ENCODE measurements around the gene MLLT6. TPM values are rescaled to one million over a fixed set of nuclear protein-coding genes. Genes with fewer than 3 reads are reported as not detected.

The MLLT6 gene
- total and polyA plus RNA-seq, 2 of the 13 experiments (the other 11 are each of a cell fraction or from before 2014, with no cell fraction given) = 50.7 to 69.5 TPM

GRCh38 chr17:38751808-38752307 is 46.8 kb downstream of the MLLT6 start (continued):
- TF ChIP-seq ZNF781 (CRISPR knock-in tag; IDR thresholded peaks at IDR 0.05; ENCODE audit: borderline replicate concordance, not compliant biosample characterization) (no peak), ZNF878 (CRISPR knock-in tag; IDR thresholded peaks at IDR 0.05) (peak; percentile 49; the same call in 1 of the 2 replicates), TIGD3 (CRISPR knock-in tag; IDR thresholded peaks at IDR 0.05; ENCODE audit: borderline replicate concordance) (0 out of 2 replicates have a peak, but pooled peaks have one; percentile 39), BATF2 (CRISPR knock-in tag; IDR thresholded peaks at IDR 0.05) (0 out of 2 replicates have a peak, but pooled peaks have one; percentile 54), RBM39 (IDR thresholded peaks at IDR 0.05; ENCODE audit: low read depth, low read length, poor library complexity, severe bottlenecking) (no peak), ZNF282 (IDR thresholded peaks at IDR 0.05; ENCODE audit: partially characterized antibody) (no peak), SATB2 (CRISPR knock-in tag; IDR thresholded peaks at IDR 0.05) (0 out of 2 replicates have a peak, but pooled peaks have one; percentile 52), ZNF7 (CRISPR knock-in tag; IDR thresholded peaks at IDR 0.05) (no peak), ZKSCAN5 (CRISPR knock-in tag; IDR thresholded peaks at IDR 0.05) (no peak), HOXA9 (CRISPR knock-in tag; IDR thresholded peaks at IDR 0.05; ENCODE audit: borderline replicate concordance) (0 out of 2 replicates have a peak, but pooled peaks have one; percentile 54), ZSCAN9 (CRISPR knock-in tag; IDR thresholded peaks at IDR 0.05; ENCODE audit: borderline replicate concordance) (peak; percentile 63; the same call in 1 of the 2 replicates), TBX3 (IDR thresholded peaks at IDR 0.05; ENCODE audit: borderline replicate concordance) (no peak), NCOA5 (CRISPR knock-in tag; IDR thresholded peaks at IDR 0.05) (no peak), NR3C1 (CRISPR knock-in tag; IDR thresholded peaks at IDR 0.05) (0 out of 2 replicates have a peak, but pooled peaks have one; percentile 49)
- TF ChIP-seq, protein P1, sequence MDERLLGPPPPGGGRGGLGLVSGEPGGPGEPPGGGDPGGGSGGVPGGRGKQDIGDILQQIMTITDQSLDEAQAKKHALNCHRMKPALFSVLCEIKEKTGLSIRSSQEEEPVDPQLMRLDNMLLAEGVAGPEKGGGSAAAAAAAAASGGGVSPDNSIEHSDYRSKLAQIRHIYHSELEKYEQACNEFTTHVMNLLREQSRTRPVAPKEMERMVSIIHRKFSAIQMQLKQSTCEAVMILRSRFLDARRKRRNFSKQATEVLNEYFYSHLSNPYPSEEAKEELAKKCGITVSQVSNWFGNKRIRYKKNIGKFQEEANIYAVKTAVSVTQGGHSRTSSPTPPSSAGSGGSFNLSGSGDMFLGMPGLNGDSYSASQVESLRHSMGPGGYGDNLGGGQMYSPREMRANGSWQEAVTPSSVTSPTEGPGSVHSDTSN (CRISPR knock-in tag; IDR thresholded peaks at IDR 0.05) = no peak
- TF ChIP-seq, protein P2, sequence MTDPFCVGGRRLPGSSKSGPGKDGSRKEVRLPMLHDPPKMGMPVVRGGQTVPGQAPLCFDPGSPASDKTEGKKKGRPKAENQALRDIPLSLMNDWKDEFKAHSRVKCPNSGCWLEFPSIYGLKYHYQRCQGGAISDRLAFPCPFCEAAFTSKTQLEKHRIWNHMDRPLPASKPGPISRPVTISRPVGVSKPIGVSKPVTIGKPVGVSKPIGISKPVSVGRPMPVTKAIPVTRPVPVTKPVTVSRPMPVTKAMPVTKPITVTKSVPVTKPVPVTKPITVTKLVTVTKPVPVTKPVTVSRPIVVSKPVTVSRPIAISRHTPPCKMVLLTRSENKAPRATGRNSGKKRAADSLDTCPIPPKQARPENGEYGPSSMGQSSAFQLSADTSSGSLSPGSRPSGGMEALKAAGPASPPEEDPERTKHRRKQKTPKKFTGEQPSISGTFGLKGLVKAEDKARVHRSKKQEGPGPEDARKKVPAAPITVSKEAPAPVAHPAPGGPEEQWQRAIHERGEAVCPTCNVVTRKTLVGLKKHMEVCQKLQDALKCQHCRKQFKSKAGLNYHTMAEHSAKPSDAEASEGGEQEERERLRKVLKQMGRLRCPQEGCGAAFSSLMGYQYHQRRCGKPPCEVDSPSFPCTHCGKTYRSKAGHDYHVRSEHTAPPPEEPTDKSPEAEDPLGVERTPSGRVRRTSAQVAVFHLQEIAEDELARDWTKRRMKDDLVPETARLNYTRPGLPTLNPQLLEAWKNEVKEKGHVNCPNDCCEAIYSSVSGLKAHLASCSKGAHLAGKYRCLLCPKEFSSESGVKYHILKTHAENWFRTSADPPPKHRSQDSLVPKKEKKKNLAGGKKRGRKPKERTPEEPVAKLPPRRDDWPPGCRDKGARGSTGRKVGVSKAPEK (CRISPR knock-in tag; IDR thresholded peaks at IDR 0.05; ENCODE audit: borderline replicate concordance) = no peak
- TF ChIP-seq, protein P3, sequence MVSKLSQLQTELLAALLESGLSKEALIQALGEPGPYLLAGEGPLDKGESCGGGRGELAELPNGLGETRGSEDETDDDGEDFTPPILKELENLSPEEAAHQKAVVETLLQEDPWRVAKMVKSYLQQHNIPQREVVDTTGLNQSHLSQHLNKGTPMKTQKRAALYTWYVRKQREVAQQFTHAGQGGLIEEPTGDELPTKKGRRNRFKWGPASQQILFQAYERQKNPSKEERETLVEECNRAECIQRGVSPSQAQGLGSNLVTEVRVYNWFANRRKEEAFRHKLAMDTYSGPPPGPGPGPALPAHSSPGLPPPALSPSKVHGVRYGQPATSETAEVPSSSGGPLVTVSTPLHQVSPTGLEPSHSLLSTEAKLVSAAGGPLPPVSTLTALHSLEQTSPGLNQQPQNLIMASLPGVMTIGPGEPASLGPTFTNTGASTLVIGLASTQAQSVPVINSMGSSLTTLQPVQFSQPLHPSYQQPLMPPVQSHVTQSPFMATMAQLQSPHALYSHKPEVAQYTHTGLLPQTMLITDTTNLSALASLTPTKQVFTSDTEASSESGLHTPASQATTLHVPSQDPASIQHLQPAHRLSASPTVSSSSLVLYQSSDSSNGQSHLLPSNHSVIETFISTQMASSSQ (IDR thresholded peaks at IDR 0.05; ENCODE audit: low read depth) = peak; percentile 41; the same call in 1 of the 2 replicates
- TF ChIP-seq, protein P3 (CRISPR knock-in tag; IDR thresholded peaks at IDR 0.05; ENCODE audit: borderline replicate concordance) = no peak

Data from HepG2 (cell line).